Omental fat pad (tissue), 4 donors: ENCODE measurements around the gene ADAMTSL3. TPM values are rescaled to one million over a fixed set of nuclear protein-coding genes. Genes with fewer than 3 reads are reported as not detected.

Experiments
- ATAC-seq: fragments of 150-250 bp; one replicate; pipeline ENCODE4 v1.9.1; 2016; ENCODE audit warnings: mild to moderate bottlenecking, moderate library complexity; ENCODE audit not compliant: low FRiP score
- DNase-seq: peaks from one replicate; pipeline ENCODE4 v3.0.0-alpha.2; 2019; ENCODE audit warnings: low spot score
- total RNA-seq, 4 donors: library from RNA; depleted of rRNA; stranded (reverse); fragments of >200 nt; gene quantifications; one replicate each; pipeline ENCODE4 v1.1.0, GENCODE V29; 2016
- TF ChIP-seq, protein P1 (sequence below), 3 donors: fragments of 450-650 bp; IDR thresholded peaks; one replicate each; pipeline ENCODE4 v1.5.1; 2016 to 2017; ENCODE audit warnings: antibody characterized with exemption in 3 of 3, mild to moderate bottlenecking in 3 of 3, moderate library complexity in 2 of 3

The ADAMTSL3 gene
- total RNA-seq, 4 donors from 2014 or later = 4.9 to 28.1 (median 8.4) TPM

DNA sequence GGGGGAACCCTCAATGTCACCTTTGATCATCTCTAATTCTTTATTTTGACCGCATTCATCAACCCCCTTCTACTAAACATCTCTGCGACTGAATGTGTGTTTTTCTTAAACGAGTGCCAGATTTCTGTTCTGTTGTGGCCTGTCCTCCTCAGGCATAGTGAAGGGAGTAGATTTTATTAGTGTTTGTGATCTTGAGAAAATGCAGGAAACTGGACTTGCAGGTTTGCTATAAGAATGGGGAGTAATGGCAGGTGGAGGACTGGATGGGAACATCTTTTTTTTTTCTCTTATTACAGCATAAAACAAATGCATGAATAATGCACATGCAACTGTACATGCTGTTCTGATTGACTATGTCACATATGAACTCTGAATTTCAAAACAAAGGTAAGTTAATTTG lies 59.3 kb downstream of the ADAMTSL3 start:
- ATAC-seq (no peak), DNase-seq (no peak)
- TF ChIP-seq, protein P1, sequence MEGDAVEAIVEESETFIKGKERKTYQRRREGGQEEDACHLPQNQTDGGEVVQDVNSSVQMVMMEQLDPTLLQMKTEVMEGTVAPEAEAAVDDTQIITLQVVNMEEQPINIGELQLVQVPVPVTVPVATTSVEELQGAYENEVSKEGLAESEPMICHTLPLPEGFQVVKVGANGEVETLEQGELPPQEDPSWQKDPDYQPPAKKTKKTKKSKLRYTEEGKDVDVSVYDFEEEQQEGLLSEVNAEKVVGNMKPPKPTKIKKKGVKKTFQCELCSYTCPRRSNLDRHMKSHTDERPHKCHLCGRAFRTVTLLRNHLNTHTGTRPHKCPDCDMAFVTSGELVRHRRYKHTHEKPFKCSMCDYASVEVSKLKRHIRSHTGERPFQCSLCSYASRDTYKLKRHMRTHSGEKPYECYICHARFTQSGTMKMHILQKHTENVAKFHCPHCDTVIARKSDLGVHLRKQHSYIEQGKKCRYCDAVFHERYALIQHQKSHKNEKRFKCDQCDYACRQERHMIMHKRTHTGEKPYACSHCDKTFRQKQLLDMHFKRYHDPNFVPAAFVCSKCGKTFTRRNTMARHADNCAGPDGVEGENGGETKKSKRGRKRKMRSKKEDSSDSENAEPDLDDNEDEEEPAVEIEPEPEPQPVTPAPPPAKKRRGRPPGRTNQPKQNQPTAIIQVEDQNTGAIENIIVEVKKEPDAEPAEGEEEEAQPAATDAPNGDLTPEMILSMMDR (IDR thresholded peaks at IDR 0.05) = no peak

DNA sequence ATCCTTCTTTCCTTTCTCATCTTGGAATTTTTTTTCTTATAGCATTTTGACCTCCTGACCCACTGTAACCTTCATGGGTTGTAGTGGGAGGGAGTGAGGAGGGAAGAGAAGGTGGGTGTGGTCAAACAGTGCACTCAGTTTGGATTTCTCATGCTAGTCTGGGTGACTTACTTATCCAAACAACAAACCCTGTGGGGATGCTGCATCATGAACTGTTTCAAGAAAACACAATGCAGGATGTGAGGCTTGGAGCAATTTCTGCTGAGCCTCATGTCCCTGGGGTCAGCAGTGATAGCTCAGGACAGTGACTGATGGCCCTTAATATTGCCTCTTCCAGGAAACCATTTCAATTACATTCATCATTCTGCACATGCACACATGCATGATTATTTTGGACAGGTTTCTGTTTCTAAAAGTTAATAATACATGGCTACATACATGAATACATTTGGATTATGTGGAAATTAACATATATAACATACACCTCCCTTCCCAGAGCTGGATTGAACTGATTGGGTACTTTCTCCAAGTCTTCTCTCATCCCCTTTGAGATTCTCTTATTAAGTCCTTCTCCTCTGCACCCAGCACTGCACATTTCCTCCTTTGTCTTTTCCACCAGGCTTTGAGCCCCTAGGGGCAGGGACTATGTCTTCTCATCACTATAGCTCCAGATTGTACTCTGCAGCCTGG lies 61.2 kb downstream of the ADAMTSL3 start:
- DNase-seq (no peak), ATAC-seq (no peak)
- TF ChIP-seq, protein P1 (IDR thresholded peaks at IDR 0.05) = no peak

GRCh38 chr15:83716605-83717004 lies 62.7 kb downstream of the ADAMTSL3 start:
- TF ChIP-seq, protein P1 (IDR thresholded peaks at IDR 0.05) = no peak
- ATAC-seq = no peak
- no peak for DNase-seq

GRCh38 chr15:83717010-83717409 lies 63.1 kb downstream of the ADAMTSL3 start:
- ATAC-seq = no peak
- no peak for DNase-seq
- TF ChIP-seq, protein P1 (IDR thresholded peaks at IDR 0.05) = no peak

DNA sequence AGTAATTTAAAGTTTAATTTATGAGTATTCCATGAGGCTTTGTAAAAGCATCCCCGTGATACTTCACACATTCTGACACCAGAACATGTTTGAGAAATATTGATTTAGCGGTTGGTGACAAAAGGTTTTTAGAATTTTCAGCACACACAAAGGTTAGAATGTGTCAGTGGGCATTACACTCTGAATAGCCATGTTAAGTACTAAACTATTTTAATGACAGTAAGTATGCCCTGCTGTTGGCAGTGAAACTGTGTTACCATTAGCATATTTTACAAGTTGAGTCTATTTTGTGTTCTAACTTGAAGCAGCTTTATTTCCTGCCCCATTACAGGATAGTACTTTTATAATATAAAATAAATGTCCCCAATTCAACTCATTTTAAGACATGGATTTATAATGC lies 66.5 kb downstream of the ADAMTSL3 start:
- TF ChIP-seq, protein P1 (IDR thresholded peaks at IDR 0.05) = no peak
- DNase-seq (no peak), ATAC-seq (no peak)

GRCh38 chr15:83721031-83721430 lies 67.1 kb downstream of the ADAMTSL3 start:
- TF ChIP-seq, protein P1 (IDR thresholded peaks at IDR 0.05) = no peak
- ATAC-seq (no peak), DNase-seq (no peak)

- TF ChIP-seq, protein P1 (IDR thresholded peaks at IDR 0.05) = no peak
- ATAC-seq (no peak), DNase-seq (no peak)
Observed at GRCh38 chr15:83721981-83722380, 68.1 kb downstream of the ADAMTSL3 start.
